GM23338 (cell line): Measurements from ENCODE around the gene IL19. TPM values are rescaled to one million over a fixed set of nuclear protein-coding genes. Genes with fewer than 3 reads are reported as not detected.

Experiments
- ATAC-seq: fragments of 200-7000 bp; cut with Tn5 transposase; 3 replicates; pipeline ENCODE4 v1.9.1; 2020
- DNase-seq: peaks from one replicate; pipeline ENCODE4 v3.0.0-alpha.2; 2015; ENCODE audit warnings: low spot score
- H2AFZ ChIP-seq: fragments of 200-600 bp; sonication (generic); 2 replicates; pipeline ENCODE4 v1.8.0; 2016; ENCODE audit warnings: antibody characterized with exemption, mild to moderate bottlenecking, moderate library complexity
- H3F3A ChIP-seq: fragments of 200-600 bp; sonication (generic); replicated peaks from 2 replicates; pipeline ENCODE4 v1.8.0; 2017; ENCODE audit warnings: antibody characterized with exemption, mixed run types, low read depth
- H3K27ac ChIP-seq: fragments of 200-600 bp; sonication (generic); 2 replicates; pipeline ENCODE4 v1.6.1; 2016; ENCODE audit warnings: low read depth
- H3K27me3 ChIP-seq: fragments of 200-600 bp; sonication (generic); 2 replicates; pipeline ENCODE4 v1.8.0; 2016; ENCODE audit warnings: mild to moderate bottlenecking, mixed run types, moderate library complexity; ENCODE audit not compliant: insufficient read depth
- H3K36me3 ChIP-seq: fragments of 200-600 bp; sonication (generic); 2 replicates; pipeline ENCODE4 v1.8.0; 2016; ENCODE audit warnings: mild to moderate bottlenecking; ENCODE audit not compliant: insufficient read depth
- H3K4me1 ChIP-seq: fragments of 200-600 bp; sonication (generic); 2 replicates; pipeline ENCODE4 v1.8.0; 2016; ENCODE audit warnings: mild to moderate bottlenecking, moderate library complexity; ENCODE audit not compliant: insufficient read depth
- H3K4me2 ChIP-seq: fragments of 200-600 bp; sonication (generic); 2 replicates; pipeline ENCODE4 v1.7.1; 2017; ENCODE audit warnings: mixed run types
- H3K4me3 ChIP-seq: fragments of 200-600 bp; sonication (generic); 2 replicates; pipeline ENCODE4 v1.6.1; 2016; ENCODE audit warnings: mixed run types
- H3K79me2 ChIP-seq: fragments of 200-600 bp; sonication (generic); replicated peaks from 2 replicates; pipeline ENCODE4 v1.8.0; 2017; ENCODE audit warnings: mild to moderate bottlenecking; ENCODE audit not compliant: insufficient read depth
- H3K9me2 ChIP-seq: fragments of 200-600 bp; sonication (generic); 2 replicates; pipeline ENCODE4 v1.8.0; 2017; ENCODE audit not compliant: insufficient read depth
- H4K20me1 ChIP-seq: fragments of 200-600 bp; sonication (generic); replicated peaks from 2 replicates; pipeline ENCODE4 v1.8.0; 2017; ENCODE audit warnings: mild to moderate bottlenecking; ENCODE audit not compliant: insufficient read depth
- H3K27ac Mint-ChIP-seq: 2 replicates; pipeline ENCODE4 v1.8.0; 2020; ENCODE audit warnings: inconsistent platforms, mild to moderate bottlenecking, moderate library complexity, mixed read lengths
- H3K27me3 Mint-ChIP-seq: 3 replicates; pipeline ENCODE4 v1.8.0; 2022; ENCODE audit warnings: low read depth, mild to moderate bottlenecking, moderate library complexity, mixed read lengths, inconsistent platforms; ENCODE audit not compliant: insufficient read depth, poor library complexity
- H3K36me3 Mint-ChIP-seq: 3 replicates; pipeline ENCODE4 v1.8.0; 2021; ENCODE audit warnings: low read depth, mild to moderate bottlenecking, inconsistent platforms, moderate library complexity, mixed read lengths
- H3K4me1 Mint-ChIP-seq: 3 replicates; pipeline ENCODE4 v1.8.0; 2020; ENCODE audit warnings: mild to moderate bottlenecking, inconsistent platforms, mixed read lengths
- H3K4me3 Mint-ChIP-seq: 3 replicates; pipeline ENCODE4 v1.8.0; 2021; ENCODE audit warnings: moderate library complexity, mild to moderate bottlenecking, inconsistent platforms, mixed read lengths
- H3K9me3 Mint-ChIP-seq: 3 replicates; pipeline ENCODE4 v1.8.0; 2020; ENCODE audit warnings: moderate library complexity, mild to moderate bottlenecking, inconsistent platforms, mixed read lengths
- CREB1 ChIP-seq: fragments of 250-450 bp; sonication (Bioruptor Pico); IDR thresholded peaks from 2 replicates; pipeline ENCODE4 v1.5.0; 2020; ENCODE audit warnings: low read depth, mild to moderate bottlenecking, moderate library complexity
- CTCF ChIP-seq, 2 experiments: fragments of 200-600 bp in 1 of 2; sonication (generic) in 1 of 2; conservative IDR thresholded peaks; 2 replicates each; pipeline versions ENCODE4 v1.5.1 to v1.6.1; 2016 to 2017; ENCODE audit warnings: antibody characterized with exemption in 2 of 2, low read depth in 2 of 2, mild to moderate bottlenecking in 2 of 2, moderate library complexity in 1 of 2
- ETS1 ChIP-seq: IDR thresholded peaks from 2 replicates; pipeline ENCODE4 v1.6.1; 2016; ENCODE audit warnings: antibody characterized with exemption
- EZH2 ChIP-seq: fragments of 200-600 bp; sonication (generic); IDR thresholded peaks from one replicate; pipeline ENCODE4 v1.8.0; 2017; ENCODE audit warnings: antibody characterized with exemption, mild to moderate bottlenecking, low read depth; ENCODE audit not compliant: unreplicated experiment
- EZH2phosphoT487 ChIP-seq: fragments of 200-600 bp; sonication (generic); IDR thresholded peaks from one replicate; pipeline ENCODE4 v1.8.1; 2018; ENCODE audit warnings: antibody characterized with exemption; ENCODE audit not compliant: unreplicated experiment
- JUNB ChIP-seq: IDR thresholded peaks from one replicate; pipeline ENCODE4 v1.6.1; 2016; ENCODE audit warnings: antibody characterized with exemption; ENCODE audit not compliant: unreplicated experiment
- NANOG ChIP-seq: IDR thresholded peaks from 2 replicates; pipeline ENCODE4 v1.6.1; 2016; ENCODE audit warnings: antibody characterized with exemption, borderline replicate concordance
- POLR2AphosphoS5 ChIP-seq: IDR thresholded peaks from 2 replicates; pipeline ENCODE4 v1.6.1; 2016; ENCODE audit warnings: antibody characterized with exemption, low read depth
- REST ChIP-seq: IDR thresholded peaks from one replicate; pipeline ENCODE4 v1.6.1; 2018; ENCODE audit warnings: antibody characterized with exemption; ENCODE audit not compliant: unreplicated experiment
- STAT1 ChIP-seq: IDR thresholded peaks from one replicate; pipeline ENCODE4 v1.6.1; 2016; ENCODE audit warnings: antibody characterized with exemption; ENCODE audit not compliant: unreplicated experiment
- ZNF114 ChIP-seq: fragments of 250-450 bp; sonication (Bioruptor Pico); IDR thresholded peaks from 2 replicates; pipeline ENCODE4 v1.5.0; 2020; ENCODE audit warnings: mild to moderate bottlenecking, moderate library complexity
- ZNF331 ChIP-seq: fragments of 250-450 bp; sonication (Bioruptor Pico); IDR thresholded peaks from 2 replicates; pipeline ENCODE4 v1.5.0; 2020; ENCODE audit warnings: low read depth, mild to moderate bottlenecking, moderate library complexity
- polyA plus RNA-seq: library from polyadenylated mRNA; unstranded; fragments of >200 nt; fragmentation: Nextera tagmentation; extraction: Ambion mirVana; gene quantifications from 2 replicates; pipeline ENCODE4 v1.2.1, GENCODE V29; 2016
- total RNA-seq: library from RNA; depleted of rRNA; stranded (reverse); fragments of >200 nt; shearing (Covaris generic); gene quantifications from 2 replicates; pipeline ENCODE4 v1.2.3, GENCODE V29; 2014

Gene IL19
- total and polyA plus RNA-seq, 2 experiments from 2014 or later, result not detected

DNA sequence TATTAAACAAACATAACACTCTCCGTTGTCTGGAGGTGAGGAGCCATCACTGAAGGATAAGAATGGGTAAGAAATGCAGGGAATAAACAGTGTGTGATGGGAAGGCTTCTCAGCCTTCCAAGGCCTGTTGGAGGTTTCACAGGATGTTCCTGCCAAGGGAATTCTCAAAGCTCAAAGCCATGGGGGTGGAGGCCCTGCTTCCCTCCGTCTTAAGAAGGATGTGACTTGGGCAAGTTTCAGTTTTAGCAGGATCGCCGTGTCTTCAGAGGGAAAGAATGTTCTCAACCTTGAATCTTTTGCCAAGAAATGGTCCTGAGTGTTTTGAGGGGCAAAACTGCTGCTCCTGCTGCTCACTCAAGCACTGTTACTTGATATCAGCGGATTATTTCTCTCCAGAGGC lies 53.2 kb downstream of the IL19 start:
- DNase-seq (no peak), ATAC-seq (no peak)
- Mint-ChIP-seq H3K9me3 (no peaks in the 10 kb centered on the region), H3K27ac (no peak overlapping the region), H3K27me3 (no peaks in the 10 kb centered on the region), H3K4me1 (peaks cover 7% of the 10 kb centered on the region; the same call in 2 of the 3 replicates), H3K36me3 (no peaks in the 10 kb centered on the region), H3K4me3 (no peak overlapping the region)
- Histone ChIP-seq H3F3A (no peaks in the 10 kb centered on the region), H3K27ac (no peak overlapping the region), H3K27me3 (no peaks in the 10 kb centered on the region), H3K9me2 (no peaks in the 10 kb centered on the region), H3K4me3 (no peak overlapping the region), H3K4me1 (no peaks in the 10 kb centered on the region; the same call in 1 of the 2 replicates), H4K20me1 (no peaks in the 10 kb centered on the region), H3K36me3 (no peaks in the 10 kb centered on the region), H3K4me2 (no peak overlapping the region), H3K79me2 (no peaks in the 10 kb centered on the region), H2AFZ (no peak overlapping the region)
- no peak for TF ChIP-seq POLR2AphosphoS5
- TF ChIP-seq NANOG, result no peak
- TF ChIP-seq REST, result no peak
- no peak for TF ChIP-seq ZNF114 (CRISPR knock-in tag)
- no peak for TF ChIP-seq CTCF (conservative IDR thresholded peaks at IDR 0.05; ENCODE audit: low read depth in 2 of 2)
- no peak for TF ChIP-seq ETS1
- TF ChIP-seq ZNF331 (CRISPR knock-in tag), result no peak
- TF ChIP-seq STAT1, result no peak
- TF ChIP-seq JUNB, result no peak

DNA sequence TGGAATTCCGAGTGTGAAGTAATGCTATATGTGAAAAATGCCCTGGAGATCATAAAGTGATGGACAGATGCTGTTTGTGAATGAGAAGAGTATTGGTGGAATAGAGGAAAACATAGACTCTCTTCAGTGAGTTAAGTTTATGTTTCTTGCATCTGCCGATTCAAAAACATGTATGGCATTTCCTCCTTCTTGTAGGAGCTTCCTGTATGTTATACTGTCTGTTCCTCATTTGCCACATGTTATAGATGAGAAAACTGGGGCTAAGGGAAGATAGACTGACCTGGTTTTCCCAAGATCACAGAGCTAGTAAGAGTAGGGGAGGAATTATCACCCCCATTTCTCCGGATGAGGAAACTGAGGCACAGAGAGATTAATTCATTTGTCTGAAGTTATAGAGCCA lies 53.8 kb downstream of the IL19 start:
- Histone ChIP-seq H2AFZ (no peak overlapping the region), H3K9me2 (no peaks in the 10 kb centered on the region), H3K4me1 (no peaks in the 10 kb centered on the region; the same call in 1 of the 2 replicates), H3K27ac (no peak overlapping the region), H3K27me3 (no peaks in the 10 kb centered on the region), H3K4me3 (no peak overlapping the region), H3F3A (no peaks in the 10 kb centered on the region), H3K4me2 (no peak overlapping the region), H4K20me1 (no peaks in the 10 kb centered on the region), H3K36me3 (no peaks in the 10 kb centered on the region), H3K79me2 (no peaks in the 10 kb centered on the region)
- no peak overlapping the region for H3K27ac Mint-ChIP-seq
- no peak for ATAC-seq
- no peak overlapping the region for H3K4me3 Mint-ChIP-seq
- DNase-seq, result no peak
- no peaks in the 10 kb centered on the region for H3K36me3 Mint-ChIP-seq
- peaks cover 10% of the 10 kb centered on the region; the same call in 2 of the 3 replicates for H3K4me1 Mint-ChIP-seq
- no peaks in the 10 kb centered on the region for H3K9me3 Mint-ChIP-seq
- no peaks in the 10 kb centered on the region for H3K27me3 Mint-ChIP-seq
- TF ChIP-seq EZH2phosphoT487 (no peak), JUNB (no peak), POLR2AphosphoS5 (no peak), CTCF (conservative IDR thresholded peaks at IDR 0.05; ENCODE audit: low read depth in 2 of 2) (no peak), ZNF331 (CRISPR knock-in tag) (no peak), ZNF114 (CRISPR knock-in tag) (no peak), ETS1 (no peak), CREB1 (CRISPR knock-in tag) (no peak), EZH2 (no peak), STAT1 (no peak)
